Vagina (tissue), 2 donors: ENCODE measurements around the gene ZNF598.

Experiments
- POLR2AphosphoS5 ChIP-seq, 2 donors: sonication (generic); formaldehyde crosslinking; IDR thresholded peaks; one replicate each; pipeline ENCODE4 v1.9.0; 2017; ENCODE audit warnings: antibody characterized with exemption in 2 of 2, mild to moderate bottlenecking in 2 of 2, low read depth in 1 of 2; ENCODE audit not compliant: insufficient read depth in 1 of 2
- TF ChIP-seq, protein P1 (sequence below), 3 experiments: fragments of 450-650 bp in 2 of 3; fragments of 200-600 bp in 1 of 3; sonication (generic) in 1 of 3; IDR thresholded peaks; one replicate each; pipeline ENCODE4 v1.5.1; 2017 to 2019; ENCODE audit warnings: antibody characterized with exemption in 3 of 3, mild to moderate bottlenecking in 2 of 3, moderate library complexity in 2 of 3

DNA sequence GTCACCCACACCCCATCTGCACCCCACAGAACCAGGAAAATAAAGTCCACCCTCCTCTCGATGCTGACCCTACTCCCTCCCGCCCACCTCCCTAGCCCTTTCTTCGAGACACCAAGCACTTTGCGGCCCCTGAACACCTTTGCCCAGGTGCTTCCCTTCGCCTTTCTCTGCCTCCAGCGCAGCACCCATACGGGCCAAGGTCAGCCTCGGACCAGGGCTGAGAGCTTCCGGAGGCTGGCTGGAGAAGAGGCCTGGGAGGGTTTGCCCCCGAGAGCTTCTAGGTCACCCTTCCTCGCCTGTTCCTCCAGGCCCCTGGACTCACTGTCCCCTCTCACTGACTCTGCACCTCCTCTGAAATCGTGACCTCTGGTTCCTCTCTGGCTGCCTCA lies 14.4 kb upstream of the ZNF598 start:
- TF ChIP-seq, protein P1, sequence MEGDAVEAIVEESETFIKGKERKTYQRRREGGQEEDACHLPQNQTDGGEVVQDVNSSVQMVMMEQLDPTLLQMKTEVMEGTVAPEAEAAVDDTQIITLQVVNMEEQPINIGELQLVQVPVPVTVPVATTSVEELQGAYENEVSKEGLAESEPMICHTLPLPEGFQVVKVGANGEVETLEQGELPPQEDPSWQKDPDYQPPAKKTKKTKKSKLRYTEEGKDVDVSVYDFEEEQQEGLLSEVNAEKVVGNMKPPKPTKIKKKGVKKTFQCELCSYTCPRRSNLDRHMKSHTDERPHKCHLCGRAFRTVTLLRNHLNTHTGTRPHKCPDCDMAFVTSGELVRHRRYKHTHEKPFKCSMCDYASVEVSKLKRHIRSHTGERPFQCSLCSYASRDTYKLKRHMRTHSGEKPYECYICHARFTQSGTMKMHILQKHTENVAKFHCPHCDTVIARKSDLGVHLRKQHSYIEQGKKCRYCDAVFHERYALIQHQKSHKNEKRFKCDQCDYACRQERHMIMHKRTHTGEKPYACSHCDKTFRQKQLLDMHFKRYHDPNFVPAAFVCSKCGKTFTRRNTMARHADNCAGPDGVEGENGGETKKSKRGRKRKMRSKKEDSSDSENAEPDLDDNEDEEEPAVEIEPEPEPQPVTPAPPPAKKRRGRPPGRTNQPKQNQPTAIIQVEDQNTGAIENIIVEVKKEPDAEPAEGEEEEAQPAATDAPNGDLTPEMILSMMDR (IDR thresholded peaks at IDR 0.05), result no peak
- TF ChIP-seq POLR2AphosphoS5 (IDR thresholded peaks at IDR 0.05; ENCODE audit: insufficient read depth in 1 of 2, low read depth in 1 of 2), result no peak
